VCaP (cell line): ENCODE measurements around the gene VSIG10L2.
A peak's percentile ranks its signal among the peaks of the same experiment; 100 is the strongest.

Experiments used
- H3K27ac ChIP-seq: fragments of 450-650 bp; 2 replicates; pipeline ENCODE4 v1.5.1; 2017
- TF ChIP-seq, protein P1 (sequence below): fragments of 450-650 bp; conservative IDR thresholded peaks from 2 replicates; pipeline ENCODE4 v1.5.1; 2017; ENCODE audit warnings: mild to moderate bottlenecking, moderate library complexity

Gene VSIG10L2

DNA sequence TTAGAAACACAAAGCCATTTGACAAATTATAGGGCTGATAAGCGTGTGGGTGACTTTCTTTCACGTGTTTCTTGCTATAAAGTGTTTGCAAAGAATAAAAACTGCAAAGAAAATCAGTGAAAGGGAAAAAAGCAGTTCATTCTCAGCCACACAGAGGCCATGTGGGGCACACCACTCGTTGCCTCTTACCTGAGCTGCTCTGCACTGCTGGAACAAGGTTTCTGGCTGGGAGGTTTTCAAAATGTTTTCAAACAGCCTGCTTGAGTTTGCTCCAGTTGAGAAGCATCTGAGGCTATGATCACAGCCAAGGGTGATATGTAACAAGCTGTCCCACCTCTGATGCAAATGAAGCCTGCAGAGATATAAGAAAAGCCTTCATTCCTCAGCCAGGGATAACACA, 14.7 kb upstream of the VSIG10L2 start:
- TF ChIP-seq, protein P1, sequence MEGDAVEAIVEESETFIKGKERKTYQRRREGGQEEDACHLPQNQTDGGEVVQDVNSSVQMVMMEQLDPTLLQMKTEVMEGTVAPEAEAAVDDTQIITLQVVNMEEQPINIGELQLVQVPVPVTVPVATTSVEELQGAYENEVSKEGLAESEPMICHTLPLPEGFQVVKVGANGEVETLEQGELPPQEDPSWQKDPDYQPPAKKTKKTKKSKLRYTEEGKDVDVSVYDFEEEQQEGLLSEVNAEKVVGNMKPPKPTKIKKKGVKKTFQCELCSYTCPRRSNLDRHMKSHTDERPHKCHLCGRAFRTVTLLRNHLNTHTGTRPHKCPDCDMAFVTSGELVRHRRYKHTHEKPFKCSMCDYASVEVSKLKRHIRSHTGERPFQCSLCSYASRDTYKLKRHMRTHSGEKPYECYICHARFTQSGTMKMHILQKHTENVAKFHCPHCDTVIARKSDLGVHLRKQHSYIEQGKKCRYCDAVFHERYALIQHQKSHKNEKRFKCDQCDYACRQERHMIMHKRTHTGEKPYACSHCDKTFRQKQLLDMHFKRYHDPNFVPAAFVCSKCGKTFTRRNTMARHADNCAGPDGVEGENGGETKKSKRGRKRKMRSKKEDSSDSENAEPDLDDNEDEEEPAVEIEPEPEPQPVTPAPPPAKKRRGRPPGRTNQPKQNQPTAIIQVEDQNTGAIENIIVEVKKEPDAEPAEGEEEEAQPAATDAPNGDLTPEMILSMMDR: no peak
- no peak overlapping the region for H3K27ac ChIP-seq

DNA sequence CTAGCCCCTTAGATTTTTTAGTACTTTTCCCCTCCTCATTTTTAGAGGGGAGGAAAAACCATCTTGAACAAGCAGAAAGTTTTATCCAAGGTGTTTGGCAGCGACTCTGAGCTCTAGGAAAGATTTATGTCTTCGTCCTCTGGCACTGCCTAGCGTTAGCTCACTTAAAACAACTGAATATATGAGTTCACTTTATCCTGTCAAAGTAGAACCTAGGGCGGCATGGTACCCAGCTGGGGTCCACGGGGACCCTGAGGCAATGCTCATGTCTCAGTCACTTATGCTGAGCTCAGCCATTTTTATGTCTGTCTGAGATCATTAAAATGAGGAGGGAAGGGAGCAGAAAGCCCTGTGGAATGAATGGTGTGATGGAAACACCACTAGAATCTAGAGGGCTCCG, 14.2 kb upstream of the VSIG10L2 start:
- no peak overlapping the region for H3K27ac ChIP-seq
- TF ChIP-seq, protein P1: no peak

DNA sequence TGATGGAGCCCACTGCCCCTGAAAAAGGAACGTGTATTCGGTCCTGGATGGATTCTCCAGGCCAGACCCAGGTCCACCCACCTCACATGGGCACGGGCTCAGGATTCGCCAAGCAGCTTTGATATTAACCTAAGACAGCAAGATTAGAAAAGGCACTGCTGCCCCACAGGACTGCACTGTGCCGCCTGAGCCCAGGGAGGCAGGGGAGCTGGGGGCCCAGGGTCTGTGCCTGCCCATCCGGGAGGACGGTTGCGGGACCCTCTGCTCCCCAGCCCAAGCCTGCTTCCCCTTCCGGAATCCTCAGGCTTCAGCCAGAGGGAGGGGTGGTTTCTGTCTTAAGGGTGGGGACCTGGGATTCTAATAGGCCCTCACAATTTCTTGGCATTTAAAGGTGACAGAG, 13.5 kb upstream of the VSIG10L2 start:
- no peak overlapping the region for H3K27ac ChIP-seq
- TF ChIP-seq, protein P1: no peak

DNA sequence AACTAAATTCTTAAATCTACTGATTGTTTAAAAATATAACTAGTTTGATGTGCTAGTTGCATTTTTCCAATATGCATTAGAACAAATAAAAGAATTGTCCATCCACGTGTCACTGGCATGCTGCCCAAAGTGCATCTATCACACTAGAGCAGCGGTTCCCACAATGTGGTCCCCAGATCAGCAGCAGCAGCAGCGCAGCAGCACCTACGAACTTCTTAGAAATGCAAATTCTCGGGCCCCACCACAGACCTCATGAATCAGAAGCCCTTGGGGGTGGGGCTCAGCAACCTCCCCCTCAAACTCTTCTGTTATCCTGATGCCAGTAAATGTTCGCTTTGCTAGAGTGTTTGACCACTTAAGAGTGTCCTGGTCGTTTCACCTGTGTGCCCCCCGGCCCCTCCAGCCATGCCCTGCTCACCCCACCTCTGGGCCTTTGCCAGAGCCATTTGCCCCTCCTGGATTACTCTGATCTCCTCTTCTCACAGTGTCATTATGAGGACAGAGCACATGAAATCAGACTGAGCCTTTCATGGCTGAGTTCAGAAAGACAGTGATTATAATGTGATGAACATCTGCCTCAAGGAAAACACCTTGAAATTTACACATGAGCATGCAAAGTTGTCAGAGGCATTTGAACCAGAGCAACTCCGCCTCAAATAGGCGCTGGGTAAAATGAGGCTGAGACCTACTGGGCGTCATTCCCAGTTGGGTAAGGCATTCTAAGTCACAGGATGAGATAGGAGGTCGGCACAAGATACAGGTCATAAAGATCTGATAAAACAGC, 12.6 kb upstream of the VSIG10L2 start:
- H3K27ac ChIP-seq: no peak overlapping the region
- TF ChIP-seq, protein P1: no peak

DNA sequence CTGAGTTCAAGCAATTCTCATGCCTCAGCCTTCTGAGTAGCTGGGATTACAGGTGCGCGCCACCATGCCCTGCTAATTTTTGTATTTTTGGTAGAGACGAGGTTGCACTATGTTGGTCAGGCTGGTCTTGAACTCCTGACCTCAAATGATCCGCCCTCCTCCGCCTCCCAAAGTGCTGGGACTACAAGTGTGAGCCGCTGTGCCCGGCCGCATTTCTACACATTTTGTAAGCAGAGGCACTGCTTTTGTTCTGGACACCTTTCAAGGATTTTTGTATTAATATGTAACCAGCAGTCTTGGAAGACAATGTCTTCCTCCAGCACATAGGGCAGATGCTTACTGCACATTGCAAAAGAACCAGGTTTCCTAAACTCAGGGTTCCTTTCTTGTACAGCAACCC, 11.4 kb upstream of the VSIG10L2 start:
- TF ChIP-seq, protein P1: no peak
- H3K27ac ChIP-seq: no peak overlapping the region

DNA sequence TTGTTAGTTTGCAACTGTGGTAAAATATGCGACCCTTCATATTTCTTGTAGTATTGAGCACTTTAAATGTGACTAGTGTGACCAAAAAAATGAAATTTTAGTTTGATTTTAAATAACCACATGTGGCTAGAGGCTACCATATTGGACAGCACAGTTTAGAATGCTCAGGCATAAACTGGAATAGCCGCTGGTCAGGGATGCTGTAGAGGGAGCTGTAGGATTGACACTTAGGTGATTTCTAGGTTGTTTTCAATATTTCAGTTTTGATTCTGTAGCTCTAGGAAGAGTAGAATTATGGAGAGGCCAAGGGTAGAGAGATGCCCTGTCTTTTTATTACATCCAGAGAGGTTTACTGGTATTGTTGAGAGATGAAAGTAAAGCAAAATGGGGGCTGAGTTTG, 10.8 kb upstream of the VSIG10L2 start:
- H3K27ac ChIP-seq: no peak overlapping the region
- TF ChIP-seq, protein P1: peak; percentile 17; the same call in 1 of the 2 replicates

DNA sequence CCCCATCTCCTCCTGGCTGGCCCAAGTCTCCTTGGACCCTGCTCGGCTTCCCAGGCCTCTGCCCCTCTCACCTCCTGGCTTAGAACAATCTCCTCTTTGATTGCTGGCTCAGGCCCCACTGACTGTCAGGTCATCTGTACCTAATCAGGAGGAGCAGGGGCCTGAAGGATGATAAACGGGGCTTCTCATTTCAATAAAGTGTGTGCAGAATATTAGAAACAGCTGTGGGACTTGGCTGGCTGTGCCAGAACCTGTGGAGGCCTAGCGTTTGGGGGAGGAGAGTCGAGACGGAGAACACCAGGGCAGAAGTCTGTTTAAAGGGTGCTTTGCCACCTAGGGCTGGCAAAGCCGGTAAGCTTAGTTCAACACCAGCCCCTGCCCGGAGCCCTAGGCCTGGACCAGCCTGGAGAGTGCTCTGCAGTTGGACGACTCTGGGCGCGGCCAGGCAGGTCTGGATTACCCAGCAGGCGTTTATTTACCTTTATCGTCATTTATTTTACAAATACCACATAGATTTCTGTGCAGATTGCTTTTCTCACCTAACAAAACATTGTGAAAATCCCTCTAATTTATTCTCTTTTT, 10.1 kb upstream of the VSIG10L2 start:
- no peak overlapping the region for H3K27ac ChIP-seq
- TF ChIP-seq, protein P1: no peak
